CD8-positive, alpha-beta memory T cell (primary cell): ENCODE data around the gene GGA2. TPM values are rescaled to one million over a fixed set of nuclear protein-coding genes. Genes with fewer than 3 reads are reported as not detected.
A peak's percentile ranks its signal among the peaks of the same experiment; 100 is the strongest.

ENCODE experiments used
- CTCF ChIA-PET: fragments of 350-600 bp; sonication (Branson Sonifier 250); formaldehyde crosslinking; loops from one replicate; lab custom pipeline; 2021; ENCODE audit warnings: antibody characterized with exemption; lab: Charles Lee
- POLR2A ChIA-PET: fragments of 350-600 bp; sonication (Branson Sonifier 250); formaldehyde crosslinking; loops from one replicate; lab custom pipeline; 2021; ENCODE audit warnings: antibody characterized with exemption; lab: Charles Lee
- DNase-seq, 5 donors: peaks; one replicate each; pipeline versions ENCODE4 v3.0.0 to v3.0.0-alpha.2; 2020 to 2022; ENCODE audit warnings: mixed read lengths in 1 of 5
- H3K27ac ChIP-seq: one replicate; pipeline ENCODE4 v1.7.0; 2013; ENCODE audit warnings: low read depth, mild to moderate bottlenecking, low read length, moderate library complexity
- H3K27me3 ChIP-seq: 2 replicates; pipeline ENCODE4 v1.7.0; 2013; ENCODE audit warnings: low read length, mild to moderate bottlenecking; ENCODE audit not compliant: insufficient read depth, poor library complexity, severe bottlenecking
- H3K36me3 ChIP-seq: 2 replicates; pipeline ENCODE4 v1.7.0; 2013; ENCODE audit warnings: mild to moderate bottlenecking, low read length, moderate library complexity; ENCODE audit not compliant: insufficient read depth
- H3K4me1 ChIP-seq: 2 replicates; pipeline ENCODE4 v1.7.0; 2013; ENCODE audit warnings: mild to moderate bottlenecking, low read length, moderate library complexity; ENCODE audit not compliant: insufficient read depth
- H3K4me3 ChIP-seq: 2 replicates; pipeline ENCODE4 v1.7.0; 2013; ENCODE audit warnings: mild to moderate bottlenecking, low read length
- H3K9me3 ChIP-seq: 2 replicates; pipeline ENCODE4 v1.7.0; 2013; ENCODE audit warnings: mild to moderate bottlenecking, low read length
- H3K27ac Mint-ChIP-seq, 8 donors: one replicate each; pipeline ENCODE4 v1.8.0; 2020 to 2021; ENCODE audit warnings: mixed read lengths in 8 of 8, mild to moderate bottlenecking in 6 of 8, inconsistent platforms in 3 of 8, moderate library complexity in 3 of 8
- H3K27me3 Mint-ChIP-seq, 2 donors: one replicate each; pipeline ENCODE4 v1.8.0; 2020 to 2021; ENCODE audit warnings: mixed read lengths in 2 of 2, mild to moderate bottlenecking in 1 of 2, moderate library complexity in 1 of 2
- H3K36me3 Mint-ChIP-seq, 3 donors: one replicate each; pipeline ENCODE4 v1.8.0; 2020 to 2021; ENCODE audit warnings: mixed read lengths in 3 of 3, inconsistent platforms in 1 of 3, mild to moderate bottlenecking in 1 of 3
- H3K4me1 Mint-ChIP-seq, 3 donors: one replicate each; pipeline ENCODE4 v1.8.0; 2020 to 2021; ENCODE audit warnings: mixed read lengths in 3 of 3, inconsistent platforms in 1 of 3, mild to moderate bottlenecking in 1 of 3
- H3K4me3 Mint-ChIP-seq, 7 donors: one replicate each; pipeline ENCODE4 v1.8.0; 2020 to 2021; ENCODE audit warnings: mixed read lengths in 7 of 7, mild to moderate bottlenecking in 6 of 7, moderate library complexity in 4 of 7, inconsistent platforms in 2 of 7
- H3K9me3 Mint-ChIP-seq, 5 donors: one replicate each; pipeline ENCODE4 v1.8.0; 2020 to 2022; ENCODE audit warnings: mixed read lengths in 5 of 5, mild to moderate bottlenecking in 3 of 5, moderate library complexity in 2 of 5, inconsistent platforms in 1 of 5
- polyA plus RNA-seq: library from polyadenylated mRNA; unstranded; fragments of 300-500 nt; fragmentation: Illumina TruSeq; gene quantifications from one replicate; pipeline ENCODE4 v1.2.3, GENCODE V29; 2021
- total RNA-seq, 2 experiments: library from RNA; stranded (reverse); gene quantifications; one replicate each; pipeline ENCODE4 v1.2.3, GENCODE V29; 2021

Gene GGA2
- total and polyA plus RNA-seq, 3 experiments from 2014 or later: 52.3 to 70.1 (median 63.5) TPM

- CTCF ChIA-PET: no interaction called here
- H3K36me3 ChIP-seq: peaks cover 15% of the 10 kb centered on the region
Measured at GRCh38 chr16:23521037-23521743, 10.9 kb upstream of the GGA2 start.

DNA sequence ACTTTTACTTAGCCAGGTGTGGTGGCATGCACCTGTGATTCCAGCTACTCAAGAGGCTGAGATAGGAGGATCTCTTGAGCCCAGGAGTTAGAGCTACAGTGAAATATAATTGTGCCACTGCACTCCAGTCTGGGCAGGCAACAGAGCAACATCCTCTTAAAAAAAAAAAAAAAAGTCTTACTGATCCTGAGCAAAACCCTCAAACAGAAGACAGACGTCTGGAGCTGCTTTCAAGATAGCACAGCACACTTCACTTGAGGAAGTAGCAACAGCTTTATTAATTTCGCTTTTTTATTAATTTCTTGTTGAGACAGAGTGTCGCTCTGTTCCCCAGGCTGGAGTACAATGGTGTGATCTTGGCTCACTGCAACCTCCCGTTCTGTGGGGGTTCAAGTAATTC is 10.2 kb upstream of the GGA2 start:
- no peak for DNase-seq
- Histone ChIP-seq H3K9me3 (no peaks in the 10 kb centered on the region), H3K4me3 (no peak overlapping the region), H3K4me1 (peaks cover 5% of the 10 kb centered on the region), H3K36me3 (peaks cover 15% of the 10 kb centered on the region), H3K27ac (no peak overlapping the region), H3K27me3 (no peaks in the 10 kb centered on the region)
- no peak overlapping the region for H3K27ac Mint-ChIP-seq
- H3K4me3 Mint-ChIP-seq: no peak overlapping the region
- peaks cover 16 to 48% (median 29%) of the 10 kb centered on the region in 3 donors for H3K36me3 Mint-ChIP-seq
- H3K4me1 Mint-ChIP-seq: peaks cover 12 to 23% (median 12%) of the 10 kb centered on the region in 3 donors
- ChIA-PET POLR2A (no interaction called here), CTCF (no interaction called here)
- no peaks in the 10 kb centered on the region for H3K9me3 Mint-ChIP-seq
- peaks cover 0 to 1% of the 10 kb centered on the region in 2 donors for H3K27me3 Mint-ChIP-seq

More at GRCh38 chr16:23521037-23521743, 10.9 kb upstream of the GGA2 start:
- POLR2A ChIA-PET: no interaction called here
- Mint-ChIP-seq H3K27ac (peak overlapping the region in 1 of 8 donors; percentile 31), H3K36me3 (peaks cover 16 to 49% (median 29%) of the 10 kb centered on the region in 3 donors), H3K27me3 (peaks cover 0 to 1% of the 10 kb centered on the region in 2 donors), H3K4me1 (peaks cover 6 to 16% (median 8%) of the 10 kb centered on the region in 3 donors), H3K4me3 (no peak overlapping the region), H3K9me3 (no peaks in the 10 kb centered on the region)
- no peak for DNase-seq
- no peaks in the 10 kb centered on the region for H3K27me3 ChIP-seq
- no peaks in the 10 kb centered on the region for H3K9me3 ChIP-seq
- H3K4me1 ChIP-seq: no peaks in the 10 kb centered on the region
- no peak overlapping the region for H3K4me3 ChIP-seq
- no peak overlapping the region for H3K27ac ChIP-seq

- H3K36me3 ChIP-seq: peaks cover 10% of the 10 kb centered on the region
- ChIA-PET CTCF (no interaction called here), POLR2A (no interaction called here)
- H3K27me3 Mint-ChIP-seq: peaks cover 0 to 1% of the 10 kb centered on the region in 2 donors
- no peaks in the 10 kb centered on the region for H3K9me3 ChIP-seq
- H3K27ac ChIP-seq: no peak overlapping the region
- no peak overlapping the region for H3K4me3 Mint-ChIP-seq
- no peaks in the 10 kb centered on the region for H3K27me3 ChIP-seq
- H3K4me3 ChIP-seq: no peak overlapping the region
- no peak for DNase-seq
- H3K4me1 ChIP-seq: peaks cover 15% of the 10 kb centered on the region
- peaks cover 9 to 37% (median 19%) of the 10 kb centered on the region in 3 donors for H3K36me3 Mint-ChIP-seq
- peak overlapping the region in 2 of 8 donors; percentile 37 to 88 for H3K27ac Mint-ChIP-seq
- no peaks in the 10 kb centered on the region for H3K9me3 Mint-ChIP-seq
- H3K4me1 Mint-ChIP-seq: peaks cover 23 to 35% (median 25%) of the 10 kb centered on the region in 3 donors
Measured at GRCh38 chr16:23519282-23519681, 9.0 kb upstream of the GGA2 start.

DNA sequence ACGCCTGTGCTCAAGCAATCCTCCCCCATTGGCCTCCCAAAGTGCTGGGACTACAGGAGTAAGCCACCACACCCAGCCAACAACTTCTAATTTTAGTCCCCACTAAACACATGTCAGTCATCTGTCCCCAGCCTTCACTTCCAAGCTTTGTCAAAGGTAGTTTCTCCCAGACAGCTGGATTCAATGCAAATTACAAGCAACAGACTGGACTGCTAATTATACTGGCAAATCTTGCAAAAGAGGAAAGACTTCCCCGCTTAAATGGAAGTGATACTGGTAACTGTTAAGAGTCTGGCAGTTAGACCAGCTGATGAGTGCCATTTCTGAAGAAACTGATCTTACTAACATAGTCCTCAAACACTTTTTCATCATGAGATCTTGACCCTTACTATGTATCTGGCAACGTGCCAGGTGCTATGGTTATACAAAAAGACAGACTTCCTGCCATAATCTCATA is 8.2 kb upstream of the GGA2 start:
- Histone ChIP-seq H3K4me3 (no peak overlapping the region), H3K4me1 (peaks cover 21% of the 10 kb centered on the region), H3K9me3 (no peaks in the 10 kb centered on the region), H3K27ac (no peak overlapping the region), H3K27me3 (no peaks in the 10 kb centered on the region), H3K36me3 (peaks cover 9% of the 10 kb centered on the region)
- Mint-ChIP-seq H3K27me3 (peaks cover 0 to 3% of the 10 kb centered on the region in 2 donors), H3K9me3 (no peaks in the 10 kb centered on the region), H3K36me3 (peaks cover 5 to 29% (median 15%) of the 10 kb centered on the region in 3 donors), H3K27ac (peak overlapping the region in 1 of 8 donors; percentile 18), H3K4me1 (peaks cover 25 to 43% (median 31%) of the 10 kb centered on the region in 3 donors), H3K4me3 (no peak overlapping the region)
- DNase-seq: no peak
- ChIA-PET CTCF (no interaction called here), POLR2A (no interaction called here)

DNA sequence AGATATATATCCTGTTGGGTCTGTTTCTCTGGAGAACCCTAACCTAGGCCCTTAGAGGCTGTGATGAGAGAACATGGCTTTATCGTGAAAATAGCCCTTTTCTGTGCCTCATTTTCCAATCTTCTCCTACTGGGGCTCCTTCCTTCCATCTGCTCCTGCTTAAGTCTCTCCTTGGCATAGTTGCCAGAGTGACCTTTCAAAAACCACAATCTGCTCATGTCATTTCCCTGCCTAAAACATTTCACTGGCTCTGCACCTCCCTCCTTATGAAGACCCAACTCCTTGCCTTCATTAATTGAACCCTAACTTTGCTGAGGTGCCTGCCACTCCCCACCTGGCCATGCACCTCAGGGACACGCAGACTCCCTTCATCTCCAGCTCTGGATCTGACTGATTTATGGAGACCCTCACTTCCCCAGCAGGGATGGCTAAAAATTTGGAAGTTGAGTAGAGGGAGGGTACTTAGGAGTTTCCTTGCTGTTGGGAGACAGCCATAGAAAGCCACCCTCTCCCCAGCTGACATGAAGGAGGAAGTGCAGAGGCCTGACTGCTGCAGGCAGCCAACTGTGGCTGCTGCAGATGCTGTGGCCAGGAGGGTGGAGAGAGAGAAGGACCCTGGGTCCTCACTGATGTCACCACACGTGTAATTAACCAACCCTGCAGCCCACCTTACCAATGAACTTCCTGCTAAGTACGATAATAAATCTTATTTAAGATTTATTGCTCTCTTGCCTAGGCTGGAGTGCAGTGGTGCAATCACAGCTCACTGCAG is 6.3 kb upstream of the GGA2 start:
- H3K4me3 Mint-ChIP-seq: peak overlapping the region in 3 of 7 donors; percentile 3 to 68 (median 41)
- H3K36me3 Mint-ChIP-seq: peaks cover 0 to 10% (median 6%) of the 10 kb centered on the region in 3 donors
- peaks cover 25 to 48% (median 36%) of the 10 kb centered on the region in 3 donors for H3K4me1 Mint-ChIP-seq
- Histone ChIP-seq H3K4me3 (no peak overlapping the region), H3K27ac (no peak overlapping the region), H3K36me3 (no peaks in the 10 kb centered on the region), H3K9me3 (no peaks in the 10 kb centered on the region), H3K4me1 (peaks cover 21% of the 10 kb centered on the region), H3K27me3 (no peaks in the 10 kb centered on the region)
- H3K27ac Mint-ChIP-seq: peak overlapping the region in 3 of 8 donors; percentile 58 to 73 (median 64)
- DNase-seq: no peak
- POLR2A ChIA-PET: no interaction called here
- H3K27me3 Mint-ChIP-seq: peaks cover 0 to 2% of the 10 kb centered on the region in 2 donors
- no peaks in the 10 kb centered on the region for H3K9me3 Mint-ChIP-seq
- CTCF ChIA-PET: no interaction called here

DNA sequence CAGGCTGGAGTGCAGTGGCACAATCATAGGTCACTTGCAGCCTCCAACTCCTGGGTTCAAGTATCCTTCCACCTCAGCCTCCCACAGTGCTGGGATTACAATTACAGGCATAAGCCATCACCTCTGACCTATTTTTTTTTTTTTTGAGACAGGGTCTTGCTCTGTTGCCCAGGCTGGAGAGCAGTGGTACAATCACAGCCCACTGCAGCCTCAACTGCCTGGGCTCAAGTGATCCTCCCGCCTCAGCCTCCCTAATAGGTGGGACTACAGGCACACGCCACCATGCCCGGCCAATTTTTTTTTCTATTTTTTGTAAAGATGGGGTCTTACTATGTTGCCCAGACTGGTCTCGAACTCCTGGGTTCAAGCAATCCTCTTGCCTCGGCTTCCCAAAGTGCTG is 5.6 kb upstream of the GGA2 start:
- H3K4me1 ChIP-seq: peaks cover 21% of the 10 kb centered on the region
- Mint-ChIP-seq H3K4me1 (peaks cover 29 to 48% (median 40%) of the 10 kb centered on the region in 3 donors), H3K9me3 (no peaks in the 10 kb centered on the region), H3K36me3 (peaks cover 0 to 6% (median 5%) of the 10 kb centered on the region in 3 donors), H3K27ac (peak overlapping the region in 2 of 8 donors; percentile 64 to 75), H3K4me3 (no peak overlapping the region), H3K27me3 (peaks cover 0 to 2% of the 10 kb centered on the region in 2 donors)
- ChIA-PET POLR2A (interaction anchor here (0.7 to 1.0 kb wide), 2 partner anchors 10 to 57 kb away, joined by 4 read pairs; no protein-coding TSS in a partner anchor), CTCF (interaction anchor here (0.7 to 1.6 kb wide), 2 partner anchors 81 to 1559 kb away, joined by 3 to 5 read pairs; no protein-coding TSS in a partner anchor)
- no peaks in the 10 kb centered on the region for H3K9me3 ChIP-seq
- no peak for DNase-seq
- H3K27ac ChIP-seq: no peak overlapping the region
- H3K27me3 ChIP-seq: no peaks in the 10 kb centered on the region
- no peak overlapping the region for H3K4me3 ChIP-seq
- H3K36me3 ChIP-seq: no peaks in the 10 kb centered on the region

- peak in 3 of 5 donors; percentile 50 to 73 (median 62) for DNase-seq
- Mint-ChIP-seq H3K4me3 (peak overlapping the region; percentile 33 to 66 (median 49)), H3K4me1 (peaks cover 34 to 55% (median 47%) of the 10 kb centered on the region in 3 donors), H3K36me3 (peaks cover 0 to 6% (median 5%) of the 10 kb centered on the region in 3 donors), H3K9me3 (no peaks in the 10 kb centered on the region), H3K27ac (peak overlapping the region; percentile 3 to 83 (median 60)), H3K27me3 (peaks cover 0 to 5% of the 10 kb centered on the region in 2 donors)
- Histone ChIP-seq H3K27ac (no peak overlapping the region), H3K27me3 (no peaks in the 10 kb centered on the region), H3K9me3 (no peaks in the 10 kb centered on the region), H3K4me3 (no peak overlapping the region), H3K36me3 (no peaks in the 10 kb centered on the region), H3K4me1 (peaks cover 21% of the 10 kb centered on the region)
- ChIA-PET CTCF (interaction anchor here (1.2 to 1.6 kb wide), 4 partner anchors 9 to 80 kb away, joined by 3 to 5 read pairs (median 3); no protein-coding TSS in a partner anchor), POLR2A (no interaction called here)
Measured at GRCh38 chr16:23514381-23515152, 4.3 kb upstream of the GGA2 start.
